ENCODE results near the gene IGSF8.

Gene IGSF8

GRCh38 chr1:160097911-160098851, at the start of gene IGSF8:
Gene IGSF8, minus strand, starts transcription at chr1:160098619. Its CDS starts 147 bp downstream, at chr1:160098472.
- DNase-seq (ENCODE audit: low spot score): peak; percentile 93

GRCh38 chr1:160148121-160148520, 49.7 kb upstream of the IGSF8 start:
- no peak for DNase-seq (ENCODE audit: low spot score)

GRCh38 chr1:160146107-160146506, 47.7 kb upstream of the IGSF8 start:
- no peak for DNase-seq (ENCODE audit: low spot score)

- DNase-seq (ENCODE audit: low spot score): no peak
Observed at GRCh38 chr1:160144921-160145320, 46.5 kb upstream of the IGSF8 start.

- DNase-seq (ENCODE audit: low spot score): no peak
Observed at GRCh38 chr1:160143695-160144094, 45.3 kb upstream of the IGSF8 start.

GRCh38 chr1:160139840-160140239, 41.4 kb upstream of the IGSF8 start:
- no peak for DNase-seq (ENCODE audit: low spot score)

- no peak for DNase-seq (ENCODE audit: low spot score)
Observed at GRCh38 chr1:160137216-160137862, 38.9 kb upstream of the IGSF8 start.

GRCh38 chr1:160136926-160137200, 38.4 kb upstream of the IGSF8 start:
- no peak for DNase-seq (ENCODE audit: low spot score)

- DNase-seq (ENCODE audit: low spot score): no peak
Observed at GRCh38 chr1:160136121-160136925, 37.9 kb upstream of the IGSF8 start.

GRCh38 chr1:160134791-160135572, 36.6 kb upstream of the IGSF8 start:
- no peak for DNase-seq (ENCODE audit: low spot score)

- no peak for DNase-seq (ENCODE audit: low spot score)
Observed at GRCh38 chr1:160133990-160134770, 35.8 kb upstream of the IGSF8 start.

- no peak for DNase-seq (ENCODE audit: low spot score)
Observed at GRCh38 chr1:160131803-160132565, 33.6 kb upstream of the IGSF8 start.

GRCh38 chr1:160130939-160131338, 32.5 kb upstream of the IGSF8 start:
- no peak for DNase-seq (ENCODE audit: low spot score)

- DNase-seq (ENCODE audit: low spot score): no peak
Observed at GRCh38 chr1:160130486-160130885, 32.1 kb upstream of the IGSF8 start.

- no peak for DNase-seq (ENCODE audit: low spot score)
Observed at GRCh38 chr1:160129966-160130365, 31.5 kb upstream of the IGSF8 start.

GRCh38 chr1:160129558-160129957, 31.1 kb upstream of the IGSF8 start:
- DNase-seq (ENCODE audit: low spot score): no peak

GRCh38 chr1:160129046-160129445, 30.6 kb upstream of the IGSF8 start:
- no peak for DNase-seq (ENCODE audit: low spot score)

- DNase-seq (ENCODE audit: low spot score): no peak
Observed at GRCh38 chr1:160128636-160129035, 30.2 kb upstream of the IGSF8 start.

GRCh38 chr1:160127865-160128523, 29.6 kb upstream of the IGSF8 start:
- DNase-seq (ENCODE audit: low spot score): no peak

GRCh38 chr1:160127381-160127780, 29.0 kb upstream of the IGSF8 start:
- DNase-seq (ENCODE audit: low spot score): no peak
